GM13976 (cell line): Measurements from ENCODE around the gene NR3C2.

Experiments
- DNase-seq: peaks from one replicate; pipeline ENCODE4 v3.0.0; 2012; ENCODE audit warnings: low spot score
- CTCF ChIP-seq: IDR thresholded peaks from 2 replicates; pipeline ENCODE4 v1.5.1; 2012; ENCODE audit warnings: borderline replicate concordance, mild to moderate bottlenecking; ENCODE audit not compliant: insufficient read depth; ENCODE audit errors: extremely low read depth, missing control alignments, control extremely low read depth
- in situ Hi-C: fragments of 300-500 bp; cut with MboI; formaldehyde crosslinking; loops from one replicate; pipeline ENCODE4 v1.12.0; 2022; ENCODE audit warnings: low sequenced_read_pairs, mixed read lengths, inconsistent platforms; ENCODE audit not compliant: unreplicated experiment

The NR3C2 gene

DNA sequence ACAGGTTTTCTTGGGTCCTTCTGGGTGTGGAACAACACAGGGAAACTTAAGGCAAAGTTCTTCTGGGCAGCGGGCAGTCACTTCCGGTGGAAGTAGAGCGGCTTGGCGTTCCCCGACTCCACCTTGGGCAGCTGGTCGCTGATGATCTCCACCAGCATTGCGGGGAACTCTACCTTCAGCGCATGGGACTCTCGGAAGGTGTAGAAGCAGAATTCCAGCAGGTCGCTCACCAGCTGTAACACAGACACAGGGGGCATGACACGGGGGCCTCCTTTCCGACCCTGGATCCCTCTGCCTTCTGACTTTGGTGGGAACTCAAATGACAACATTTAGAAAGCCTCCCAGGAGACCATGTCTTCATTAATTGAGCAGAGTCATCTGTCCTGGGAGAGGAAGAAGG, 360.9 kb downstream of the NR3C2 start:
- no peak for DNase-seq
- in situ Hi-C loops = no loop called here
- TF ChIP-seq CTCF = no peak

GRCh38 chr4:148079961-148080360, 362.3 kb downstream of the NR3C2 start:
- in situ Hi-C loops = no loop called here
- no peak for DNase-seq
- TF ChIP-seq CTCF = no peak

GRCh38 chr4:148078061-148078460, 364.2 kb downstream of the NR3C2 start:
- no peak for TF ChIP-seq CTCF
- in situ Hi-C loops = no loop called here
- no peak for DNase-seq

- no peak for DNase-seq
- in situ Hi-C loops = no loop called here
- no peak for TF ChIP-seq CTCF
Observed at GRCh38 chr4:148077581-148077980, 364.6 kb downstream of the NR3C2 start.

- no peak for TF ChIP-seq CTCF
- DNase-seq = no peak
- in situ Hi-C loops = no loop called here
Observed at GRCh38 chr4:148076964-148077363, 365.2 kb downstream of the NR3C2 start.

- in situ Hi-C loops = no loop called here
- TF ChIP-seq CTCF = no peak
- DNase-seq = no peak
Observed at GRCh38 chr4:148075438-148075837, 366.8 kb downstream of the NR3C2 start.

- in situ Hi-C loops = no loop called here
- no peak for TF ChIP-seq CTCF
- DNase-seq = no peak
Observed at GRCh38 chr4:148074462-148074861, 367.8 kb downstream of the NR3C2 start.
